ENCODE data around the gene ADAMTSL4.

ADAMTSL4 gene

GRCh38 chr1:150534002-150534401 lies 15.2 kb upstream of the ADAMTSL4 start:
- DNase-seq (ENCODE audit: low read depth in 2 of 2): no peak

DNA sequence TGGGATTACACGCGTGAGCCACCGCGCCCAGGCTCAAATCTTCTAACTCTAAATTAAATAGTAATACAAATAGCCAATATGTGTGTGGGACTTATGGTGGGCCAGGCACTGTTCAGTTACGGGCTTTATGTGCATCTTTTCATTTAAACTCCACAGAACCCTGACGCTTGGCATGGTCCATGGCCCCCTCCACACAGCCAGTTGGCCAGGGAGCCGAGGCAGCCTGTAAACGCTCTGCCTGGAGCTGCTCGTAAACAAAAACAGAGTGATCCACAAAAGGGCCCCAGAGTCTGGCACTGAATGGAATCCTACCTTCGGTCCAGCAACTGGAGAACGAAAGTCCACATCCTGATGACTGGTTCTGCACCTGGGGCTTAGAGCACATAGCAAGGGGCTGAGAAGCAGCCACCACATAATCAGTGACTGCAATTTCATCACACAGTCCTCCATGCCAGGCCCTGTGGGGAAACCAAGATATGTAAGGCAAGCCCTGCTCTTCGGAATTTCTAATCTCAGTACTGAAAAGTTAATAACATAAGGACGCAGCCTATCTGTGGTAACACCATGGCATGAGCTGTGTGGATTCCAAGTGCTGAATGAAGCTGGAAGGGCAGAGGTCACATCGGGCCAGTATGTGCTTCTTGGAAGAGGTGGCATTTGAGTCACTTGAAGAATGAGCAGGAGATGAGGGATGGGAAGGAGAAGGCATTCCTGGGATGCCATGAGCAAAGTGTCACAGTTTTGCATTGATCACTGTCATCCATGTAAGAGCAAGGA lies 13.5 kb upstream of the ADAMTSL4 start:
- no peak for DNase-seq (ENCODE audit: low read depth in 2 of 2)

DNA sequence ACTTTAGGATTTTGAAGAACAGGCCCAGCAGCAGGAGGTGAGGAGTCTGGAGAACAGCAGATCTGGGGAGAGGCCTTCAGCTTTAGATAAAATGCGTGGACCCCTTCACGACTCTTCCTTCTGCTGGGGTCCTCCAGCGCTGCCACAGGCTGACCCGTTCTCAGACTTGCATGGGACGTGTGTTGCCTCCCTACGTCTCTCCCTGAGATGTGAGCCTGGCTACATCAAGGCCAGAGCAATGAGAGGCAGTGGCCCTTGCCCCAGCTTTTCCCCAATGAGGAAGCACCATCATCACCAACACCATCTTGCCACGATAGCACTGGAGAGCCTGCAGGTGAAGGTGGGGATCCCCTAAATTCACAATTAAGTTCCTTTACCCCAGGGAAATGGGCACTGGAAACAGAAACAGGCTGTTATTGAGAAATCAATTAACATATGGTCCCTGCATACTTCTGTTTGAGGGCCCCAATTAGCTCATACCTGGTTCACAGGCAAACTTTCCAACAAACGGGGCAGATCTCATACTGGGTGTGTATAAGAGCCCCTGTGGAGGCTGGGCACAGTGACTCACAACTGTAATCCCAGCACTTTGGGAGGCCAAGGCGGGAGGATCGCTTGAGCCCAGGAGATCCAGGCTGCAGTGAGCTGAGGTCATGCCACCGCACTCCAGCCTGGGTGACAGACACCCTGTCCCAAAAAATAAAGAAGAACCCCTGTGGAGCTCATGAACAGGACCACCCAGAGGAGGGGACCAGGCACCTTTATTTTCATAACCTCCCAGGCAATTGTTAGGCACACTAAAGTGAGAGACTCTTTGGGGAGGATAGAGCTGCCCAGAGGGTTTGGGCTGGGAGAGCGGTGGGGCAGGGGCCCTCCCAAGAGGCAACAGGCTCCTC lies 12.1 kb upstream of the ADAMTSL4 start:
- DNase-seq (ENCODE audit: low read depth in 2 of 2): no peak

DNA sequence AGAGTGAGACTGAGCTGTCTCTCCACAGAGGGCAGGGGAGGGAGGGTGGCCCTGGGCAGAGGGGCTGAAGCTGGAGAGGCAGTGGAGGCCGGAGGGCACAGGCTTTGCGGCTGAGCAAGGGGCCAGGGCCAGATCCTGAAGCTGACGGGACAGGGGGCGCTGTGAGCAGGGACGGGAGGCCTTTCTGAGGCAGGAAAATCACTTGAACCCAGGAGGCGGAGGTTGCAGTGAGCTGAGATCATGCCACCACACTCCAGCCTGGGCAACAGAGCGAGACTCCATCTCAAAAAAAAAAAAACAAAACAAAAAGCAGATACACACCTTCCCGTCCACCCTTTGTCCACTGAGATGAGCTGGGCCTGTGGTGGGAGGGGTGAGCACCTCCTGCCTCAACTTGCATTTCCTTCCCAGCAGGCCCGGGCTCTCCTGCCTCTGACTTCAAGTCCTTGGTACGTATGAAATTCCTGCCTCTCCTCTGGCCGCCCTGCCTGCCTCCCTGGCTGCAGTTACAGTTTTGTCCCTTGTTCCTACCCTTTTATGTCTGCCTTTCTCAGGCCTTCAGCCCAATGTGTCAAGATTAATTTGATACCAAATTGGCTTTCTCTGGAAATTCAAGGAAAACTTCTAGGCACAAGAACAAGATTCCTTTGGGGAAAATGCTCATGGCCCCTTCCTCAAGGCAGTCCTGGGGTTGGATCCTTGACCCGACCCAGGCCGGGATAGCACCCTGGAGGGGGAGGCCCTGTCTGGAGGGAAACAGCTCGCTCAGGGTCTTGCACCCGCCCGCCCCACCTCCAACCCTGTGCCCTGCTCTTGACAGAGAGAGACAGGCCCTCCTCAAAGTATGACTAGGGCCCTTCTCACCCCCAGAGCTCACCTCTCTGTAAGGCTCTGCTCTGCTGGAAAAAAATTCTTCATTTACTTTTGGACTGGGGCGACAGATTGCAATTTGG lies 11.2 kb upstream of the ADAMTSL4 start:
- DNase-seq (ENCODE audit: low read depth in 2 of 2): no peak

DNA sequence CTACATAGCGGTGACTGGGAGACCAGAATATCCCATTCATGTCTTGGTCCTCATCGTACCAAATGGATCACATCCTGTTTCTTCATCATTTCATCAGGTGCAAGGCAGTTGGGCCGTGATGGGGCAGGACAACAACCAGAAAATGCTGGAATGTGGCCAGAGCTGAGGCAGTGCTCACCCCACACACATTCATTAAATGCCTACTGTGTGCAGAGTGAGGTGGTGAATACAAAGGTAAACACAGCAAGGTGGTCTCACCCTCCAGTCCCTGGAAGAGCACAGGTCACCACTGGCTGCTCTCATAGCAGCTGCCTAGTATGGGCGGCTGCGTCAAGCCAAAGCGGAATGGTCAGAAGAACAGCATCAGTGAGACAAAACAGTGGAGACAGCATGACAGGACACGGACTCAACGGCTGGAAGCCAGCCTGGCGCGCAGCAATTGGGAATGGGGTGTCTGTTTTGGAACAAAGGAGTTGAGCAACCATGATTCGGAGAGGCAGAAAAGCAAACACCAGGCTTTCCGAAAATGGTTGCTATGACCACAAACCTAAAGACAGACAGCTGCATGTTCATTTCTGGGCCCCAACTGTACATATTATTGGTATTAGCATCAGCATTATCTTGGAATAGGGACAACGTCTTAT lies 5.6 kb upstream of the ADAMTSL4 start:
- no peak for DNase-seq (ENCODE audit: low read depth in 2 of 2)

GRCh38 chr1:150544204-150544603 lies 5.0 kb upstream of the ADAMTSL4 start:
- no peak for DNase-seq (ENCODE audit: low read depth in 2 of 2)

GRCh38 chr1:150545486-150546032 lies 3.6 kb upstream of the ADAMTSL4 start:
- DNase-seq (ENCODE audit: low read depth in 2 of 2): no peak

- no peak for DNase-seq (ENCODE audit: low read depth in 2 of 2)
These were observed 2.8 kb upstream of the ADAMTSL4 start for GRCh38 chr1:150546294-150546937.

DNA sequence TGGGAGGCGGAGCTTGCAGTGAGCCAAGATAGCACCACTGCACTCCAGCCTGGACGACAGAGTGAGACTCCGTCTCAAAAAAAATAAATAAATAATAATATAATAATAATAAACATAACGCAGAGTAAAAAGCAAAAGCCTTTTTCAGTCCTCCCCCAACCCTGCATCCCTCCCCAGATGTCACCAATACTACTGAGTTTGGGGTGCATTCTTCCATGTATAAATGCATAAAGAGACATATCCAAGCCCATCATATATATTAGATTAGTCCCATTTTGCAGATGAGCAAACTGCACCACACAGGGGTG lies 930 bp upstream of the ADAMTSL4 start:
- DNase-seq (ENCODE audit: low read depth in 2 of 2): no peak

- no peak for DNase-seq (ENCODE audit: low read depth in 2 of 2)
These were observed 451 bp downstream of the ADAMTSL4 start for GRCh38 chr1:150549496-150550221.

- DNase-seq (ENCODE audit: low read depth in 2 of 2): no peak
These were observed 1.2 kb downstream of the ADAMTSL4 start for GRCh38 chr1:150550222-150551050.

GRCh38 chr1:150551051-150551783 lies 2.0 kb downstream of the ADAMTSL4 start:
- DNase-seq (ENCODE audit: low read depth in 2 of 2): no peak

DNA sequence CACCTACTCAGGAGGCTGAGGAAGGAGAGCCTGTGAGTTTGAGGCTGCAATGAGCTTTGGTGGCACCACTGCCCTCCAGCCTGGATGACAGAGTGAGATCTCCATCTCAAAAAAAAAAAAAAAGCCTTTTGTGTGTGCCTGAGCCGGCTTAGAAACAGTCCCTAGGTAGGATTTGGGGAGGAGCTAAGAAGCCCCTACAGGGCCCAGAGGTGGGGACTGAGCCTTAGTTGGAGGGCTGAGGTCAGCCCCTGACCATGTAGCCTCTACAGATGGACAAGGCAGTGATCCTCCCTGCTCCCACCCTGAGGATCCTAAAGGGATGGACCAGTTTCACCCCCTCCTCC lies 2.5 kb downstream of the ADAMTSL4 start:
- DNase-seq (ENCODE audit: low read depth in 2 of 2): no peak

DNA sequence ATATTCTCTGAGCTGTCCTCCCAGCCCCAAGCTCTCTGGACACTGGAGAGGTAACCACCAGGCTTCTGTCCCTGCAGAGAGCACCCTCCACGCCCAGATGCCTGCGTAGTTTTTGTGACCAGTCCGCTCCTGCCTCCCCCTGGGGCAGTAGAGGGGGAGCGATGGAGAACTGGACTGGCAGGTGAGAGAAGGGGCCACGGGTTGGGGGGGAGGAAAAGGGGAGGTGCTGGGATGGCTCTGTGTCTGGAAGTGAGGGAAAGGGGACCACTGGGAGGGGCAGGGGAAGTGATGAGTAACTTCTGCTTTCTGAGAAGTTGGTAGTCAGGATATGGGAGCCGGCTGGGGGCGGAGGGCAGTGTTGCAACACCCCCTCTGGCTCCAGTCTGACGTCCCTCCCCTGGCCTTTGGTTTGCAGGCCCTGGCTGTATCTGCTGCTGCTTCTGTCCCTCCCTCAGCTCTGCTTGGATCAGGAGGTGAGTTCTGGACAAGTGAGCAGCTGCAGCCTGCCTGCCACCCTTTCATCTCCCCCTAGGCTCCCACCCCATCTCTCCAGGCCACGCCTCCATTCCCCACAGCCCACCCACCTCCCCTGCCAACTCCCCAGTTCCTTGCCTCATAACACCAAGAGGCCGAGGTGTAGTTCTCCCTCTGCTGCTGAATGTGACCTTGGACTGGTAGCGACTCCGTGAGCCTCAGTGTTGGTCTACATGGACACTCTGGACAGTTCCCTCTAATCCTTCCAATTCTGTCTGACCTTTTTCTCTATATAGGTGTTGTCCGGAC lies 3.1 kb downstream of the ADAMTSL4 start:
- no peak for DNase-seq (ENCODE audit: low read depth in 2 of 2)

DNA sequence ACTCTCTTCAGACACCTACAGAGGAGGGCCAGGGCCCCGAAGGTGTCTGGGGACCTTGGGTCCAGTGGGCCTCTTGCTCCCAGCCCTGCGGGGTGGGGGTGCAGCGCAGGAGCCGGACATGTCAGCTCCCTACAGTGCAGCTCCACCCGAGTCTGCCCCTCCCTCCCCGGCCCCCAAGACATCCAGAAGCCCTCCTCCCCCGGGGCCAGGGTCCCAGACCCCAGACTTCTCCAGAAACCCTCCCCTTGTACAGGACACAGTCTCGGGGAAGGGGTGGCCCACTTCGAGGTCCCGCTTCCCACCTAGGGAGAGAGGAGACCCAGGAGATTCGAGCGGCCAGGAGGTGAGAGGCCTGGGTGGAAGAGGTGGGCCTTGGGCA lies 3.7 kb downstream of the ADAMTSL4 start:
- no peak for DNase-seq (ENCODE audit: low read depth in 2 of 2)

- DNase-seq (ENCODE audit: low read depth in 2 of 2): no peak
These were observed 4.3 kb downstream of the ADAMTSL4 start for GRCh38 chr1:150553392-150554085.

- no peak for DNase-seq (ENCODE audit: low read depth in 2 of 2)
These were observed 4.9 kb downstream of the ADAMTSL4 start for GRCh38 chr1:150554086-150554452.
